Activated CD8-positive, alpha-beta T cell treated with anti-CD3 and anti-CD28 coated beads for 36 hours (primary cell): ENCODE measurements around the gene MYLK. TPM values are rescaled to one million over a fixed set of nuclear protein-coding genes. Genes with fewer than 3 reads are reported as not detected.

Experiments
- ATAC-seq: fragments of 200-7000 bp; cut with Tn5 transposase; one replicate; pipeline ENCODE4 v1.10.0; 2021; ENCODE audit warnings: mild to moderate bottlenecking, moderate library complexity
- CTCF ChIA-PET: fragments of 350-600 bp; sonication (Branson Sonifier 250); formaldehyde crosslinking; loops from one replicate; lab custom pipeline; 2021; ENCODE audit warnings: antibody characterized with exemption; lab: Charles Lee
- POLR2A ChIA-PET: fragments of 350-600 bp; sonication (Branson Sonifier 250); formaldehyde crosslinking; loops from one replicate; lab custom pipeline; 2021; ENCODE audit warnings: antibody characterized with exemption; lab: Charles Lee
- DNase-seq: peaks from one replicate; pipeline ENCODE4 v3.0.0-alpha.2; 2020
- H3K27ac Mint-ChIP-seq: one replicate; pipeline ENCODE4 v1.8.0; 2021; ENCODE audit warnings: mild to moderate bottlenecking, mixed read lengths
- H3K27me3 Mint-ChIP-seq: one replicate; pipeline ENCODE4 v1.8.0; 2021; ENCODE audit warnings: mixed read lengths
- H3K36me3 Mint-ChIP-seq: one replicate; pipeline ENCODE4 v1.8.0; 2021; ENCODE audit warnings: low read depth, mixed read lengths
- H3K4me1 Mint-ChIP-seq: one replicate; pipeline ENCODE4 v1.8.0; 2021; ENCODE audit warnings: low read depth, mixed read lengths
- H3K4me3 Mint-ChIP-seq: one replicate; pipeline ENCODE4 v1.8.0; 2021; ENCODE audit warnings: mild to moderate bottlenecking, moderate library complexity, mixed read lengths
- H3K9me3 Mint-ChIP-seq: one replicate; pipeline ENCODE4 v1.8.0; 2021; ENCODE audit warnings: mixed read lengths
- CTCF ChIP-seq: fragments of 200-600 bp; IDR thresholded peaks from one replicate; pipeline ENCODE4 v1.8.0; 2022; ENCODE audit warnings: antibody characterized with exemption, mild to moderate bottlenecking
- intact Hi-C: fragments of 100-400 bp; cut with micrococcal nuclease; formaldehyde crosslinking; loops from one replicate; pipeline ENCODE4 v1.10.0; 2022
- total RNA-seq, 2 experiments: library from RNA; stranded (reverse); gene quantifications; one replicate each; pipeline ENCODE4 v1.2.3, GENCODE V29; 2021

Gene MYLK
- total RNA-seq, 2 experiments from 2014 or later: 0.34 TPM; not detected in 1

- H3K27me3 Mint-ChIP-seq: peaks cover 5% of the 10 kb centered on the region
- no peaks in the 10 kb centered on the region for H3K9me3 Mint-ChIP-seq
- ATAC-seq: no peak
- no peaks in the 10 kb centered on the region for H3K36me3 Mint-ChIP-seq
- no peak for DNase-seq
- no peaks in the 10 kb centered on the region for H3K4me1 Mint-ChIP-seq
- no peak for TF ChIP-seq CTCF
- no peak overlapping the region for H3K4me3 Mint-ChIP-seq
- ChIA-PET CTCF (interaction anchor here (0.9 to 1.5 kb wide), 2 partner anchors 10 to 14 kb away, joined by 3 to 4 read pairs; no protein-coding TSS in a partner anchor), POLR2A (no interaction called here)
- no peak overlapping the region for H3K27ac Mint-ChIP-seq
- intact Hi-C loops: no loop called here
Measured at GRCh38 chr3:123733805-123734526, 150.2 kb downstream of the MYLK start.

GRCh38 chr3:123733341-123733740 lies 150.8 kb downstream of the MYLK start:
- H3K27me3 Mint-ChIP-seq: peaks cover 5% of the 10 kb centered on the region

GRCh38 chr3:123732447-123732846 lies 151.7 kb downstream of the MYLK start:
- intact Hi-C loops: no loop called here
- Mint-ChIP-seq H3K4me3 (no peak overlapping the region), H3K4me1 (no peaks in the 10 kb centered on the region), H3K27ac (no peak overlapping the region), H3K27me3 (peaks cover 5% of the 10 kb centered on the region), H3K9me3 (no peaks in the 10 kb centered on the region), H3K36me3 (no peaks in the 10 kb centered on the region)
- ATAC-seq (peak; percentile 39), DNase-seq (peak; percentile 24)
- POLR2A ChIA-PET: no interaction called here
- no peak for TF ChIP-seq CTCF
- CTCF ChIA-PET: interaction anchor here (1.5 kb wide), 1 partner anchor 12 kb away, joined by 3 read pairs; no protein-coding TSS in a partner anchor

More at GRCh38 chr3:123733341-123733740, 150.8 kb downstream of the MYLK start:
- CTCF ChIA-PET: interaction anchor here (1.5 kb wide), 1 partner anchor 13 kb away, joined by 3 read pairs; no protein-coding TSS in a partner anchor
- POLR2A ChIA-PET: no interaction called here
- DNase-seq (no peak), ATAC-seq (peak; percentile 37)
- Mint-ChIP-seq H3K9me3 (no peaks in the 10 kb centered on the region), H3K4me3 (no peak overlapping the region), H3K36me3 (no peaks in the 10 kb centered on the region), H3K27ac (no peak overlapping the region), H3K4me1 (no peaks in the 10 kb centered on the region)
- no peak for TF ChIP-seq CTCF
- intact Hi-C loops: no loop called here

- Mint-ChIP-seq H3K27ac (no peak overlapping the region), H3K9me3 (no peaks in the 10 kb centered on the region), H3K4me3 (no peak overlapping the region), H3K27me3 (peaks cover 9% of the 10 kb centered on the region), H3K4me1 (no peaks in the 10 kb centered on the region), H3K36me3 (no peaks in the 10 kb centered on the region)
- intact Hi-C loops: no loop called here
- TF ChIP-seq CTCF: no peak
- DNase-seq (no peak), ATAC-seq (no peak)
- ChIA-PET CTCF (interaction anchor here (1.5 kb wide), 1 partner anchor 89 kb away, joined by 3 read pairs; no protein-coding TSS in a partner anchor), POLR2A (no interaction called here)
Measured at GRCh38 chr3:123730829-123731228, 153.3 kb downstream of the MYLK start.

GRCh38 chr3:123728991-123729390 lies 155.1 kb downstream of the MYLK start:
- Mint-ChIP-seq H3K27ac (no peak overlapping the region), H3K36me3 (no peaks in the 10 kb centered on the region), H3K4me1 (no peaks in the 10 kb centered on the region), H3K9me3 (no peaks in the 10 kb centered on the region), H3K4me3 (no peak overlapping the region), H3K27me3 (peaks cover 12% of the 10 kb centered on the region)
- no peak for ATAC-seq
- no peak for DNase-seq
- ChIA-PET POLR2A (no interaction called here), CTCF (interaction anchor here (1.9 kb wide), 1 partner anchor 87 kb away, joined by 8 read pairs; no protein-coding TSS in a partner anchor)
- intact Hi-C loops: no loop called here
- no peak for TF ChIP-seq CTCF
